ENCODE measurements around the gene MICALL2. TPM values are rescaled to one million over a fixed set of nuclear protein-coding genes. Genes with fewer than 3 reads are reported as not detected.

The MICALL2 gene
- total and polyA plus RNA-seq, 2 donors from 2014 or later: 16.6 to 53.4 TPM

- Histone ChIP-seq H3K4me1 (ENCODE audit: control insufficient read depth in 2 of 3, insufficient read depth in 2 of 3, low read depth in 1 of 3, low read length in 3 of 3) (no peaks in the 10 kb centered on the region), H3K27me3 (ENCODE audit: control insufficient read depth, insufficient read depth, low read length) (no peaks in the 10 kb centered on the region), H3K4me3 (ENCODE audit: low read length in 3 of 3) (no peak overlapping the region), H3K9ac (ENCODE audit: low read length in 3 of 3) (no peak overlapping the region), H3K9me3 (ENCODE audit: control insufficient read depth in 2 of 3, insufficient read depth in 1 of 3, low read length in 3 of 3) (no peaks in the 10 kb centered on the region), H3K27ac (ENCODE audit: low read depth in 2 of 2, low read length in 2 of 2) (no peak overlapping the region), H3K36me3 (ENCODE audit: control insufficient read depth in 2 of 3, insufficient read depth in 3 of 3, low read length in 3 of 3) (peaks cover 0 to 3% (median 0%) of the 10 kb centered on the region in 3 donors)
- TF ChIP-seq, protein P1, sequence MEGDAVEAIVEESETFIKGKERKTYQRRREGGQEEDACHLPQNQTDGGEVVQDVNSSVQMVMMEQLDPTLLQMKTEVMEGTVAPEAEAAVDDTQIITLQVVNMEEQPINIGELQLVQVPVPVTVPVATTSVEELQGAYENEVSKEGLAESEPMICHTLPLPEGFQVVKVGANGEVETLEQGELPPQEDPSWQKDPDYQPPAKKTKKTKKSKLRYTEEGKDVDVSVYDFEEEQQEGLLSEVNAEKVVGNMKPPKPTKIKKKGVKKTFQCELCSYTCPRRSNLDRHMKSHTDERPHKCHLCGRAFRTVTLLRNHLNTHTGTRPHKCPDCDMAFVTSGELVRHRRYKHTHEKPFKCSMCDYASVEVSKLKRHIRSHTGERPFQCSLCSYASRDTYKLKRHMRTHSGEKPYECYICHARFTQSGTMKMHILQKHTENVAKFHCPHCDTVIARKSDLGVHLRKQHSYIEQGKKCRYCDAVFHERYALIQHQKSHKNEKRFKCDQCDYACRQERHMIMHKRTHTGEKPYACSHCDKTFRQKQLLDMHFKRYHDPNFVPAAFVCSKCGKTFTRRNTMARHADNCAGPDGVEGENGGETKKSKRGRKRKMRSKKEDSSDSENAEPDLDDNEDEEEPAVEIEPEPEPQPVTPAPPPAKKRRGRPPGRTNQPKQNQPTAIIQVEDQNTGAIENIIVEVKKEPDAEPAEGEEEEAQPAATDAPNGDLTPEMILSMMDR (IDR thresholded peaks at IDR 0.05; ENCODE audit: borderline replicate concordance, extremely low read depth, insufficient read depth): no peak
- FAIRE-seq: no peak
- DNase-seq: no peak
- intact Hi-C loops (cut with DNase I): no loop called here
Observed at GRCh38 chr7:1475991-1476390, 16.7 kb upstream of the MICALL2 start.

- FAIRE-seq: no peak
- Histone ChIP-seq H3K9ac (ENCODE audit: low read length in 3 of 3) (no peak overlapping the region), H3K27me3 (ENCODE audit: control insufficient read depth, insufficient read depth, low read length) (no peaks in the 10 kb centered on the region), H3K4me1 (ENCODE audit: control insufficient read depth in 2 of 3, insufficient read depth in 2 of 3, low read depth in 1 of 3, low read length in 3 of 3) (no peaks in the 10 kb centered on the region), H3K27ac (ENCODE audit: low read depth in 2 of 2, low read length in 2 of 2) (no peak overlapping the region), H3K4me3 (ENCODE audit: low read length in 3 of 3) (no peak overlapping the region), H3K36me3 (ENCODE audit: control insufficient read depth in 2 of 3, insufficient read depth in 3 of 3, low read length in 3 of 3) (peaks cover 0 to 3% (median 0%) of the 10 kb centered on the region in 3 donors), H3K9me3 (ENCODE audit: control insufficient read depth in 2 of 3, insufficient read depth in 1 of 3, low read length in 3 of 3) (no peaks in the 10 kb centered on the region)
- TF ChIP-seq, protein P1 (IDR thresholded peaks at IDR 0.05; ENCODE audit: borderline replicate concordance, extremely low read depth, insufficient read depth): no peak
- no peak for DNase-seq
- intact Hi-C loops (cut with DNase I): no loop called here
Observed at GRCh38 chr7:1475393-1475792, 16.1 kb upstream of the MICALL2 start.

GRCh38 chr7:1474736-1475135, 15.5 kb upstream of the MICALL2 start:
- no peaks in the 10 kb centered on the region for H3K9me3 ChIP-seq (ENCODE audit: control insufficient read depth in 2 of 3, insufficient read depth in 1 of 3, low read length in 3 of 3)
- FAIRE-seq: no peak

More at GRCh38 chr7:1474736-1475135, 15.5 kb upstream of the MICALL2 start:
- H3K4me1 ChIP-seq (ENCODE audit: control insufficient read depth in 2 of 3, insufficient read depth in 2 of 3, low read depth in 1 of 3, low read length in 3 of 3): no peaks in the 10 kb centered on the region
- no peak overlapping the region for H3K4me3 ChIP-seq (ENCODE audit: low read length in 3 of 3)
- peaks cover 0 to 3% (median 0%) of the 10 kb centered on the region in 3 donors for H3K36me3 ChIP-seq (ENCODE audit: control insufficient read depth in 2 of 3, insufficient read depth in 3 of 3, low read length in 3 of 3)
- no peaks in the 10 kb centered on the region for H3K27me3 ChIP-seq (ENCODE audit: control insufficient read depth, insufficient read depth, low read length)
- H3K9ac ChIP-seq (ENCODE audit: low read length in 3 of 3): no peak overlapping the region
- intact Hi-C loops (cut with DNase I): no loop called here
- no peak overlapping the region for H3K27ac ChIP-seq (ENCODE audit: low read depth in 2 of 2, low read length in 2 of 2)
- TF ChIP-seq, protein P1 (IDR thresholded peaks at IDR 0.05; ENCODE audit: borderline replicate concordance, extremely low read depth, insufficient read depth): no peak
- DNase-seq: no peak
